ENCODE measurements around the gene RRBP1.

RRBP1 gene

GRCh38 chr20:17633221-17633849, 48.7 kb downstream of the RRBP1 start:
- no peak for TF ChIP-seq GABPA (IDR thresholded peaks at IDR 0.05; ENCODE audit: low read depth)
- no peak for TF ChIP-seq CTCF (IDR thresholded peaks at IDR 0.05; ENCODE audit: insufficient read depth, low read length)
- no peak for TF ChIP-seq REST (IDR thresholded peaks at IDR 0.05; ENCODE audit: insufficient replicate concordance, low read depth)
- TF ChIP-seq POLR2AphosphoS5 (IDR thresholded peaks at IDR 0.05; ENCODE audit: low read depth): no peak
- TF ChIP-seq SPI1 (IDR thresholded peaks at IDR 0.05; ENCODE audit: borderline replicate concordance, low read depth): no peak
- no peak for DNase-seq (ENCODE audit: low read depth in 1 of 2, low spot score in 1 of 2)
- Histone ChIP-seq H3K27me3 (ENCODE audit: insufficient read depth, poor library complexity, severe bottlenecking) (no peaks in the 10 kb centered on the region), H3K4me3 (replicated peaks; ENCODE audit: insufficient read depth, low read length) (no peak overlapping the region), H3K27ac (replicated peaks) (no peak overlapping the region; the same call in 1 of the 2 replicates)

- no peak for TF ChIP-seq SPI1 (IDR thresholded peaks at IDR 0.05; ENCODE audit: borderline replicate concordance, low read depth)
- no peak for TF ChIP-seq POLR2AphosphoS5 (IDR thresholded peaks at IDR 0.05; ENCODE audit: low read depth)
- no peak for TF ChIP-seq REST (IDR thresholded peaks at IDR 0.05; ENCODE audit: insufficient replicate concordance, low read depth)
- TF ChIP-seq GABPA (IDR thresholded peaks at IDR 0.05; ENCODE audit: low read depth): no peak
- TF ChIP-seq CTCF (IDR thresholded peaks at IDR 0.05; ENCODE audit: insufficient read depth, low read length): no peak
- no peak for DNase-seq (ENCODE audit: low read depth in 1 of 2, low spot score in 1 of 2)
- Histone ChIP-seq H3K27ac (replicated peaks) (no peak overlapping the region), H3K4me3 (replicated peaks; ENCODE audit: insufficient read depth, low read length) (no peak overlapping the region), H3K27me3 (ENCODE audit: insufficient read depth, poor library complexity, severe bottlenecking) (no peaks in the 10 kb centered on the region)
Observed at GRCh38 chr20:17631576-17632319, 50.3 kb downstream of the RRBP1 start.

- H3K27ac ChIP-seq (replicated peaks): no peak overlapping the region
- H3K27me3 ChIP-seq (ENCODE audit: insufficient read depth, poor library complexity, severe bottlenecking): no peaks in the 10 kb centered on the region
- no peak for DNase-seq (ENCODE audit: low read depth in 1 of 2, low spot score in 1 of 2)
- TF ChIP-seq CTCF (IDR thresholded peaks at IDR 0.05; ENCODE audit: insufficient read depth, low read length) (no peak), GABPA (IDR thresholded peaks at IDR 0.05; ENCODE audit: low read depth) (no peak), REST (IDR thresholded peaks at IDR 0.05; ENCODE audit: insufficient replicate concordance, low read depth) (no peak), POLR2AphosphoS5 (IDR thresholded peaks at IDR 0.05; ENCODE audit: low read depth) (no peak), SPI1 (IDR thresholded peaks at IDR 0.05; ENCODE audit: borderline replicate concordance, low read depth) (no peak)
- H3K4me3 ChIP-seq (replicated peaks; ENCODE audit: insufficient read depth, low read length): no peak overlapping the region
Observed at GRCh38 chr20:17630806-17631195, 51.2 kb downstream of the RRBP1 start.

All from HL-60 (cell line).